K562 treated with DMSO at 1 percent for 4 hours (cell line): ENCODE measurements around the gene MAGED2. TPM values are rescaled to one million over a fixed set of nuclear protein-coding genes. Genes with fewer than 3 reads are reported as not detected.

Experiments
- total RNA-seq: library from RNA; unstranded; fragments of 300-600 nt; gene quantifications from 2 replicates; pipeline ENCODE4 v1.2.3, GENCODE V29; 2022; ENCODE audit not compliant: insufficient read depth

MAGED2 gene
- total RNA-seq, result 36.7 and 46.4 TPM in 2 replicates

GRCh38 chrX:54807524-54808108 lies at the start of gene MAGED2:
TSS of gene MAGED2 (plus strand) at chrX:54807745. CDS start at chrX:54809332, 1,587 bp downstream.

GRCh38 chrX:54798137-54798536 lies 9.4 kb upstream of the MAGED2 start, which contains the start of gene ITIH6:
TSS of gene ITIH6 (minus strand) at chrX:54798255. CDS start at chrX:54798210, 45 bp downstream.

Other genes with a start within 250 kb of the MAGED2 start
- gene ITIH6, start 9.5 kb upstream of the MAGED2 start, total RNA-seq, result not detected in 2 replicates
- gene TRO, start 113.1 kb downstream of the MAGED2 start, total RNA-seq, result 0.77 and 1.3 TPM in 2 replicates
- not detected in 2 replicates for gene PFKFB1, start 186.4 kb downstream of the MAGED2 start, total RNA-seq
- 14.7 and 18.1 TPM in 2 replicates for gene APEX2, start 192.6 kb downstream of the MAGED2 start, total RNA-seq
- gene ALAS2, start 223.2 kb downstream of the MAGED2 start, total RNA-seq, result 70.5 and 86.1 TPM in 2 replicates